HepG2 (cell line): ENCODE measurements around the gene AGBL3. TPM values are rescaled to one million over a fixed set of nuclear protein-coding genes. Genes with fewer than 3 reads are reported as not detected.
A peak's percentile ranks its signal among the peaks of the same experiment; 100 is the strongest.

ENCODE experiments used
- DMAP1 ChIP-seq: IDR thresholded peaks from 2 replicates; pipeline ENCODE4 v1.6.1; 2016
- ESRRA ChIP-seq: sonication (generic); formaldehyde crosslinking; IDR thresholded peaks from 2 replicates; pipeline ENCODE4 v1.5.1; 2020; ENCODE audit warnings: mild to moderate bottlenecking, low read depth, missing genetic modification reagents
- NFIC ChIP-seq: IDR thresholded peaks from 2 replicates; pipeline ENCODE4 v1.6.1; 2012; ENCODE audit warnings: mild to moderate bottlenecking, low read length, inconsistent platforms
- NR2F2 ChIP-seq: IDR thresholded peaks from 2 replicates; pipeline ENCODE4 v1.6.1; 2012; ENCODE audit warnings: low read depth, inconsistent platforms, borderline replicate concordance
- TBX3 ChIP-seq: fragments of 450-650 bp; IDR thresholded peaks from 2 replicates; pipeline ENCODE4 v1.6.1; 2017; ENCODE audit warnings: antibody characterized with exemption, mild to moderate bottlenecking, inconsistent platforms, borderline replicate concordance
- TSC22D2 ChIP-seq: sonication (generic); formaldehyde crosslinking; IDR thresholded peaks from 2 replicates; pipeline ENCODE4 v1.5.1; 2020; ENCODE audit warnings: missing genetic modification reagents, mild to moderate bottlenecking, borderline replicate concordance
- XRCC5 ChIP-seq: fragments of 200-400 bp; formaldehyde crosslinking; optimal IDR thresholded peaks from 2 replicates; pipeline ENCODE3; 2017; ENCODE audit warnings: mild to moderate bottlenecking, low read length
- ZNF17 ChIP-seq: sonication (generic); formaldehyde crosslinking; IDR thresholded peaks from 2 replicates; pipeline ENCODE4 v1.5.0; 2020; ENCODE audit warnings: mild to moderate bottlenecking, missing genetic modification reagents
- ZNF296 ChIP-seq: sonication (generic); formaldehyde crosslinking; conservative IDR thresholded peaks from 2 replicates; pipeline ENCODE4 v1.5.0; 2020; ENCODE audit warnings: mild to moderate bottlenecking, missing genetic modification reagents
- ZNF33A ChIP-seq: sonication (generic); formaldehyde crosslinking; IDR thresholded peaks from 2 replicates; pipeline ENCODE4 v1.5.1; 2020; ENCODE audit warnings: missing genetic modification reagents, mild to moderate bottlenecking, moderate library complexity, borderline replicate concordance
- ZNF543 ChIP-seq: sonication (generic); formaldehyde crosslinking; IDR thresholded peaks from 2 replicates; pipeline ENCODE4 v1.4.0; 2020; ENCODE audit warnings: mild to moderate bottlenecking, missing genetic modification reagents
- ZNF619 ChIP-seq: sonication (generic); formaldehyde crosslinking; IDR thresholded peaks from 2 replicates; pipeline ENCODE4 v1.4.0; 2020; ENCODE audit warnings: mild to moderate bottlenecking, missing genetic modification reagents
- ZNF749 ChIP-seq: sonication (generic); formaldehyde crosslinking; IDR thresholded peaks from 2 replicates; pipeline ENCODE4 v1.8.0; 2022; ENCODE audit warnings: mild to moderate bottlenecking, missing genetic modification reagents, moderate library complexity, borderline replicate concordance
- ZNF775 ChIP-seq: sonication (generic); formaldehyde crosslinking; IDR thresholded peaks from 2 replicates; pipeline ENCODE4 v1.4.0; 2020; ENCODE audit warnings: missing genetic modification reagents, mild to moderate bottlenecking, moderate library complexity, borderline replicate concordance
- polyA plus RNA-seq, 8 experiments: library from polyadenylated mRNA; depleted of rRNA in 3 of 8; stranded (reverse) in 7 of 8; unstranded in 1 of 8; fragments of >200 nt; fragmentation: Illumina TruSeq in 4 of 8; extraction: Trizol in 4 of 8; gene quantifications; 2 replicates each; pipeline versions ENCODE4 v1.2.1 to v1.2.3, GENCODE V29; 2011 to 2016; ENCODE audit warnings: low read depth in 4 of 8, missing spikeins in 1 of 8, mixed read lengths in 1 of 8; ENCODE audit not compliant: insufficient read depth in 1 of 8
- total RNA-seq, 5 experiments: library from RNA; depleted of rRNA; stranded (reverse); fragments of >200 nt; fragmentation: Illumina TruSeq; extraction: Trizol; gene quantifications; 2 replicates each; pipeline ENCODE4 v1.2.3, GENCODE V29; 2016; ENCODE audit warnings: low read depth in 1 of 5
- TF ChIP-seq, protein P1 (sequence below): sonication (generic); formaldehyde crosslinking; IDR thresholded peaks from 2 replicates; pipeline ENCODE4 v1.5.1; 2020; ENCODE audit warnings: mild to moderate bottlenecking, missing genetic modification reagents, moderate library complexity
- TF ChIP-seq, protein P2 (sequence below): sonication (generic); formaldehyde crosslinking; conservative IDR thresholded peaks from 2 replicates; pipeline ENCODE4 v1.4.0; 2020; ENCODE audit warnings: missing genetic modification reagents
- TF ChIP-seq, protein P3 (sequence below): sonication (generic); IDR thresholded peaks from 2 replicates; pipeline ENCODE4 v1.6.1; 2016; ENCODE audit warnings: low read depth, borderline replicate concordance
- TF ChIP-seq, protein P4 (sequence below): sonication (generic); formaldehyde crosslinking; IDR thresholded peaks from 2 replicates; pipeline ENCODE4 v1.5.0; 2020; ENCODE audit warnings: missing genetic modification reagents
- TF ChIP-seq, protein P5 (sequence below): sonication (generic); formaldehyde crosslinking; IDR thresholded peaks from 2 replicates; pipeline ENCODE4 v1.8.0; 2022; ENCODE audit warnings: mild to moderate bottlenecking, missing genetic modification reagents; ENCODE audit not compliant: insufficient replicate concordance
- TF ChIP-seq, protein P6 (sequence below): sonication (generic); formaldehyde crosslinking; IDR thresholded peaks from 2 replicates; pipeline ENCODE4 v1.4.0; 2020; ENCODE audit warnings: missing genetic modification reagents
- TF ChIP-seq, protein P7 (sequence below): IDR thresholded peaks from 2 replicates; pipeline ENCODE4 v1.6.1; 2016; ENCODE audit warnings: mild to moderate bottlenecking

Gene AGBL3
- total and polyA plus RNA-seq, 2 of the 13 experiments (the other 11 are each of a cell fraction or from before 2014, with no cell fraction given) = 2.2 to 7.2 TPM

DNA sequence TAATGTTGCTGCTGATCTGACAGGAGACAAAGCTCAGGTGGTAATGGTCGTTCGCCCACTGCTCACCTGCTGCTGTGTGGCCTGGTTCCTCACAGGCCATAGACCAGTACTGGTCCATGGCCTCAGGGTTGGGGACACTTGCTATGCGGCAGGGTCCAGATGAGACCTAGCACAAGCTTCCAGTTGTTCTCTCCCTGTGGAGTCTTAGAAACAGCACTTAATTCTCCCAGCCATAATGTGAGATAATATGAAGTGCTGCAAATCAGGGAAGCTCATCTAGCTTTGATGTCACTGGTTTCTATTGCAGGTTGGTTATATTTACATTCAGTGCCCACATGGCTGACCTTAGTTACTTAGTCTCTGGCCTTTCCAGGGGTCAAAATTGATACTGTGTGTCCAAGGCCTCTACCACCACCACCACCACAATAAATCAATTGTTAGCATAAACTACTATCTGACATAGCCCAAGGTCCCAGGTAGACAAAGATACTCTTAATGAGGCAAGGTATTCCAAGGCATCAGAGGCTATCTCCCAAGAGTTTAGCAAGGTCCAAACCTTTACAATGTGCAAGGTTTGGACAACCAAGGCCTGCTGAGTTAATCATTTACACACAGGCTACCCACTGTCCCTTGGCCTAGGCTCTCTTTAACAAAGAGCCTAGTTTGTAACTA is 11.0 kb downstream of the AGBL3 start (continued):
- TF ChIP-seq, protein P1, sequence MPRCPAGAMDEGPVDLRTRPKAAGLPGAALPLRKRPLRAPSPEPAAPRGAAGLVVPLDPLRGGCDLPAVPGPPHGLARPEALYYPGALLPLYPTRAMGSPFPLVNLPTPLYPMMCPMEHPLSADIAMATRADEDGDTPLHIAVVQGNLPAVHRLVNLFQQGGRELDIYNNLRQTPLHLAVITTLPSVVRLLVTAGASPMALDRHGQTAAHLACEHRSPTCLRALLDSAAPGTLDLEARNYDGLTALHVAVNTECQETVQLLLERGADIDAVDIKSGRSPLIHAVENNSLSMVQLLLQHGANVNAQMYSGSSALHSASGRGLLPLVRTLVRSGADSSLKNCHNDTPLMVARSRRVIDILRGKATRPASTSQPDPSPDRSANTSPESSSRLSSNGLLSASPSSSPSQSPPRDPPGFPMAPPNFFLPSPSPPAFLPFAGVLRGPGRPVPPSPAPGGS (CRISPR knock-in tag) = 0 out of 2 replicates have a peak, but pooled peaks have one; percentile 20
- TF ChIP-seq ZNF543 (no peak), ZNF33A (CRISPR knock-in tag) (no peak), ZNF749 (CRISPR knock-in tag) (peak; percentile 48; the same call in 1 of the 2 replicates), ZNF619 (CRISPR knock-in tag) (no peak), ESRRA (no peak), TSC22D2 (no peak), ZNF775 (CRISPR knock-in tag) (peak; percentile 79; the same call in 1 of the 2 replicates), NFIC (peak; percentile 90), ZNF17 (CRISPR knock-in tag) (no peak), TBX3 (peak; percentile 90; the same call in 1 of the 2 replicates), NR2F2 (peak; percentile 100), ZNF296 (CRISPR knock-in tag) (no peak; the same call in 1 of the 2 replicates), XRCC5 (no peak), DMAP1 (peak; percentile 59; the same call in 1 of the 2 replicates)
- TF ChIP-seq, protein P2, sequence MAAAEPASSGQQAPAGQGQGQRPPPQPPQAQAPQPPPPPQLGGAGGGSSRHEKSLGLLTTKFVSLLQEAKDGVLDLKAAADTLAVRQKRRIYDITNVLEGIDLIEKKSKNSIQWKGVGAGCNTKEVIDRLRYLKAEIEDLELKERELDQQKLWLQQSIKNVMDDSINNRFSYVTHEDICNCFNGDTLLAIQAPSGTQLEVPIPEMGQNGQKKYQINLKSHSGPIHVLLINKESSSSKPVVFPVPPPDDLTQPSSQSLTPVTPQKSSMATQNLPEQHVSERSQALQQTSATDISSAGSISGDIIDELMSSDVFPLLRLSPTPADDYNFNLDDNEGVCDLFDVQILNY = no peak
- TF ChIP-seq, protein P3, sequence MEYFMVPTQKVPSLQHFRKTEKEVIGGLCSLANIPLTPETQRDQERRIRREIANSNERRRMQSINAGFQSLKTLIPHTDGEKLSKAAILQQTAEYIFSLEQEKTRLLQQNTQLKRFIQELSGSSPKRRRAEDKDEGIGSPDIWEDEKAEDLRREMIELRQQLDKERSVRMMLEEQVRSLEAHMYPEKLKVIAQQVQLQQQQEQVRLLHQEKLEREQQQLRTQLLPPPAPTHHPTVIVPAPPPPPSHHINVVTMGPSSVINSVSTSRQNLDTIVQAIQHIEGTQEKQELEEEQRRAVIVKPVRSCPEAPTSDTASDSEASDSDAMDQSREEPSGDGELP = peak; percentile 84
- TF ChIP-seq, protein P4, sequence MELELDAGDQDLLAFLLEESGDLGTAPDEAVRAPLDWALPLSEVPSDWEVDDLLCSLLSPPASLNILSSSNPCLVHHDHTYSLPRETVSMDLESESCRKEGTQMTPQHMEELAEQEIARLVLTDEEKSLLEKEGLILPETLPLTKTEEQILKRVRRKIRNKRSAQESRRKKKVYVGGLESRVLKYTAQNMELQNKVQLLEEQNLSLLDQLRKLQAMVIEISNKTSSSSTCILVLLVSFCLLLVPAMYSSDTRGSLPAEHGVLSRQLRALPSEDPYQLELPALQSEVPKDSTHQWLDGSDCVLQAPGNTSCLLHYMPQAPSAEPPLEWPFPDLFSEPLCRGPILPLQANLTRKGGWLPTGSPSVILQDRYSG (CRISPR knock-in tag) = no peak
- TF ChIP-seq, protein P5, sequence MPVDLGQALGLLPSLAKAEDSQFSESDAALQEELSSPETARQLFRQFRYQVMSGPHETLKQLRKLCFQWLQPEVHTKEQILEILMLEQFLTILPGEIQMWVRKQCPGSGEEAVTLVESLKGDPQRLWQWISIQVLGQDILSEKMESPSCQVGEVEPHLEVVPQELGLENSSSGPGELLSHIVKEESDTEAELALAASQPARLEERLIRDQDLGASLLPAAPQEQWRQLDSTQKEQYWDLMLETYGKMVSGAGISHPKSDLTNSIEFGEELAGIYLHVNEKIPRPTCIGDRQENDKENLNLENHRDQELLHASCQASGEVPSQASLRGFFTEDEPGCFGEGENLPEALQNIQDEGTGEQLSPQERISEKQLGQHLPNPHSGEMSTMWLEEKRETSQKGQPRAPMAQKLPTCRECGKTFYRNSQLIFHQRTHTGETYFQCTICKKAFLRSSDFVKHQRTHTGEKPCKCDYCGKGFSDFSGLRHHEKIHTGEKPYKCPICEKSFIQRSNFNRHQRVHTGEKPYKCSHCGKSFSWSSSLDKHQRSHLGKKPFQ (CRISPR knock-in tag) = no peak
- TF ChIP-seq, protein P6, sequence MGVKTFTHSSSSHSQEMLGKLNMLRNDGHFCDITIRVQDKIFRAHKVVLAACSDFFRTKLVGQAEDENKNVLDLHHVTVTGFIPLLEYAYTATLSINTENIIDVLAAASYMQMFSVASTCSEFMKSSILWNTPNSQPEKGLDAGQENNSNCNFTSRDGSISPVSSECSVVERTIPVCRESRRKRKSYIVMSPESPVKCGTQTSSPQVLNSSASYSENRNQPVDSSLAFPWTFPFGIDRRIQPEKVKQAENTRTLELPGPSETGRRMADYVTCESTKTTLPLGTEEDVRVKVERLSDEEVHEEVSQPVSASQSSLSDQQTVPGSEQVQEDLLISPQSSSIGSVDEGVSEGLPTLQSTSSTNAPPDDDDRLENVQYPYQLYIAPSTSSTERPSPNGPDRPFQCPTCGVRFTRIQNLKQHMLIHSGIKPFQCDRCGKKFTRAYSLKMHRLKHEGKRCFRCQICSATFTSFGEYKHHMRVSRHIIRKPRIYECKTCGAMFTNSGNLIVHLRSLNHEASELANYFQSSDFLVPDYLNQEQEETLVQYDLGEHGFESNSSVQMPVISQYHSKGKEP (CRISPR knock-in tag) = no peak
- TF ChIP-seq, protein P7, sequence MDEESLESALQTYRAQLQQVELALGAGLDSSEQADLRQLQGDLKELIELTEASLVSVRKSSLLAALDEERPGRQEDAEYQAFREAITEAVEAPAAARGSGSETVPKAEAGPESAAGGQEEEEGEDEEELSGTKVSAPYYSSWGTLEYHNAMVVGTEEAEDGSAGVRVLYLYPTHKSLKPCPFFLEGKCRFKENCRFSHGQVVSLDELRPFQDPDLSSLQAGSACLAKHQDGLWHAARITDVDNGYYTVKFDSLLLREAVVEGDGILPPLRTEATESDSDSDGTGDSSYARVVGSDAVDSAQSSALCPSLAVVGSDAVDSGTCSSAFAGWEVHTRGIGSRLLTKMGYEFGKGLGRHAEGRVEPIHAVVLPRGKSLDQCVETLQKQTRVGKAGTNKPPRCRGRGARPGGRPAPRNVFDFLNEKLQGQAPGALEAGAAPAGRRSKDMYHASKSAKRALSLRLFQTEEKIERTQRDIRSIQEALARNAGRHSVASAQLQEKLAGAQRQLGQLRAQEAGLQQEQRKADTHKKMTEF (CRISPR knock-in tag) = peak; percentile 84
